Central memory CD8-positive, alpha-beta T cell (primary cell): ENCODE results near the gene OR4X2.
"Not testable (repeated sequence)": the region's sequence is repeated elsewhere in the genome, so short reads cannot be mapped to it uniquely, and the experiment has no call there.

Experiments
- ATAC-seq: fragments of 150-1000 bp; cut with Tn5 transposase; replicated peaks from 2 replicates; pipeline ENCODE4 v1.10.0; 2022; ENCODE audit warnings: mild to moderate bottlenecking, moderate FRiP score, moderate number of reproducible peaks; ENCODE audit not compliant: poor library complexity, severe bottlenecking; ENCODE audit errors: extremely low read depth
- DNase-seq, 2 donors: peaks; one replicate each; pipeline ENCODE4 v3.0.0; 2021; ENCODE audit warnings: low spot score in 2 of 2
- H3K27ac Mint-ChIP-seq: one replicate; pipeline ENCODE4 v1.8.0; 2022; ENCODE audit warnings: low read depth, mild to moderate bottlenecking, moderate library complexity, mixed read lengths
- H3K27me3 Mint-ChIP-seq: one replicate; pipeline ENCODE4 v1.8.0; 2022; ENCODE audit warnings: mixed read lengths
- H3K36me3 Mint-ChIP-seq: one replicate; pipeline ENCODE4 v1.8.0; 2022; ENCODE audit warnings: mild to moderate bottlenecking, moderate library complexity, mixed read lengths; ENCODE audit not compliant: insufficient read depth
- H3K4me1 Mint-ChIP-seq: one replicate; pipeline ENCODE4 v1.8.0; 2022; ENCODE audit warnings: mixed read lengths
- H3K4me3 Mint-ChIP-seq: one replicate; pipeline ENCODE4 v1.8.0; 2022; ENCODE audit warnings: mild to moderate bottlenecking, moderate library complexity, mixed read lengths
- H3K9me3 Mint-ChIP-seq: one replicate; pipeline ENCODE4 v1.8.0; 2022; ENCODE audit warnings: mixed read lengths

The OR4X2 gene, protein sequence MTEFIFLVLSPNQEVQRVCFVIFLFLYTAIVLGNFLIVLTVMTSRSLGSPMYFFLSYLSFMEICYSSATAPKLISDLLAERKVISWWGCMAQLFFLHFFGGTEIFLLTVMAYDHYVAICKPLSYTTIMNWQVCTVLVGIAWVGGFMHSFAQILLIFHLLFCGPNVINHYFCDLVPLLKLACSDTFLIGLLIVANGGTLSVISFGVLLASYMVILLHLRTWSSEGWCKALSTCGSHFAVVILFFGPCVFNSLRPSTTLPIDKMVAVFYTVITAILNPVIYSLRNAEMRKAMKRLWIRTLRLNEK

DNA sequence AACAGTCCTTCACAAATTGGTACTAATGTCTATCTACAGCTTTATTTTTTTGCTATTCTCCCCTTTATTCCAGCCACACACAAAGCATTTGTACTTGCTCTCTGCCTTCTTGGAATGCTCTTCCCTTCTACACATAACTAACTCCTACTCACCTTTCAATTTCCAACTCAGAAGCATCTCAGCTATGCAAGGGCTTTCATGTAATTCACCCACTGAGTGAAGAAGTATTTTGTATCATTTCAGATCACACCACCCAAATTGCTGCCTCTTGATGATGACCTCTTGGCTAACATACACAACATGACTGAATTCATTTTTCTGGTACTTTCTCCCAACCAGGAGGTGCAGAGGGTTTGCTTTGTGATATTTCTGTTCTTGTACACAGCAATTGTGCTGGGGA lies at the start of gene OR4X2:
Gene OR4X2 (plus strand): TSS at position 301 of the 400 bp plus-strand sequence. CDS start 0 bp downstream, at position 301.
- Mint-ChIP-seq H3K36me3 (peaks cover 2% of the 10 kb centered on the region), H3K9me3 (no peaks in the 10 kb centered on the region), H3K4me3 (no peak within 1 kb of the TSS), H3K27ac (no peak within 1 kb of the TSS), H3K4me1 (no peaks in the 10 kb centered on the region), H3K27me3 (peaks cover 28% of the 10 kb centered on the region)
- DNase-seq (no peak), ATAC-seq (no peak)

DNA sequence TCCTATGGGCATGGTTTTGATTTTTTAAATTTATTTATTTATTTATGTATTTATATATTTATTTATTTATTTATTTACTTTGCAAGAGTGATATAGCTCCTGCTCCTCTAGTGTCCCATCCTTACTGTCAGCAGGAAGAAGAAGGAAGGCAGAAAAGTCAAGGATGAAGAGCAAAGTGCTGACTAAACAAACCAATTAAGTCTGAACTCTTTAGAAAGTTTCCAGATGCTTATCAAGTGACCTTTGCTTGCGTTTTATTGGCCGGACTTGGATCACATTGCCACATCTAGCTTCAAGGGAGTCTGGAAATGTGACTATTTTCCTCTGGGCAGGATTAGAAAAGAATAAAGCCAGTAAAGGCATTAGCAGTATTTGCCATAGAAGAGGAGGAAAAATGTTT lies 37.0 kb upstream of the OR4X2 start:
- Mint-ChIP-seq H3K9me3 (no peaks in the 10 kb centered on the region), H3K27ac (no peak overlapping the region), H3K36me3 (no peaks in the 10 kb centered on the region), H3K4me3 (no peak overlapping the region), H3K4me1 (no peaks in the 10 kb centered on the region), H3K27me3 (peaks cover 47% of the 10 kb centered on the region)
- DNase-seq (no peak), ATAC-seq (no peak)

GRCh38 chr11:48210052-48210451 lies 34.9 kb upstream of the OR4X2 start:
- no peak overlapping the region for H3K27ac Mint-ChIP-seq

GRCh38 chr11:48216510-48216909 lies 28.4 kb upstream of the OR4X2 start, which contains the start of gene OR4B1:
Gene OR4B1 (plus strand): TSS chr11:48216810. CDS start chr11:48216810, 0 bp downstream.
- peaks cover 10% of the 10 kb centered on the region for H3K27me3 Mint-ChIP-seq
- H3K4me1 Mint-ChIP-seq = no peaks in the 10 kb centered on the region
- DNase-seq (no peak), ATAC-seq (no peak)
- no peaks in the 10 kb centered on the region for H3K36me3 Mint-ChIP-seq
- no peak within 1 kb of the TSS for H3K27ac Mint-ChIP-seq
- H3K9me3 Mint-ChIP-seq = no peaks in the 10 kb centered on the region
- H3K4me3 Mint-ChIP-seq = no peak within 1 kb of the TSS

More at GRCh38 chr11:48210052-48210451, 34.9 kb upstream of the OR4X2 start:
- H3K4me1 Mint-ChIP-seq = no peaks in the 10 kb centered on the region
- H3K36me3 Mint-ChIP-seq = no peaks in the 10 kb centered on the region
- DNase-seq = no peak
- no peaks in the 10 kb centered on the region for H3K9me3 Mint-ChIP-seq
- H3K27me3 Mint-ChIP-seq = peaks cover 47% of the 10 kb centered on the region
- H3K4me3 Mint-ChIP-seq = no peak overlapping the region
- ATAC-seq = no peak

DNA sequence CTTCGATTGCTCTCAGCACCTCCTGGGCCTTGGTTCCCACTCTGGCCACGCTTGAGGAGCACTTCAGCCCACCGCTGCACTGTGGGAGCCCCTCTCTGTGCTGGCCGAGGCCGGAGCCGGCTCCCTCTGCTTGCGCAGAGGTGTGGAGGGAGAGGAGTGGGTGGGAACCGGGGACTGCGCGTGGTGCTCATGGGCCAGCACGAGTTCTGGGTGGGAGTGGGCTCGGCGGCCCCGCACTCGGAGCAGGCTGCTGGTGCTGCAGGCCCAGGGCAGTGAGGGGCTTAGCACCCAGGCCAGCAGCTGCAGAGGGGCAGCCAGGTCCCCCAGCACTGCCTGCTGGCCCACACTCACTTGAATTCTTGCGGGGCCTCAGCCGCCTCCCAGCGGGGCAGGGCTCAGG lies 16.1 kb upstream of the OR4X2 start:
- DNase-seq (no peak), ATAC-seq (no peak)
- no peaks in the 10 kb centered on the region for H3K9me3 Mint-ChIP-seq
- no peak overlapping the region for H3K4me3 Mint-ChIP-seq
- no peaks in the 10 kb centered on the region for H3K4me1 Mint-ChIP-seq
- no peaks in the 10 kb centered on the region for H3K36me3 Mint-ChIP-seq
- no peak overlapping the region for H3K27ac Mint-ChIP-seq
- H3K27me3 Mint-ChIP-seq = peaks cover 29% of the 10 kb centered on the region

DNA sequence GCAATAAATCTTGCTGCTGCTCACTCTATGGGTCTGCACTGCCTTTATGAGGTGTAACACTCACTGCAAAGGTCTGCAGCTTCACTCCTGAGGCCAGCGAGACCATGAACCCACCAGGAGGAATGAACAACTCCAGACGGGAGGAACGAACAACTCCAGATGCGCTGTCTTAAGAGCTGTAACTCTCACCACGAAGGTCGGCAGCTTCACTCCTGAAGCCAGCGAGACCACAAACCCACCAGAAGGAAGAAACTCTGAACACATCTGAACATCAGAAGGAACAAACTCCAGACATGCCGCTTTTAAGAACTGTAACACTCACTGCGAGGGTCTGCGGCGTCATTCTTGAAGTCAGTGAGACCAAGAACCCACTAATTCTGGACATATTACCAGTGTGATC lies 14.8 kb upstream of the OR4X2 start:
- not testable (repeated sequence) for H3K4me3 Mint-ChIP-seq, H3K9me3 Mint-ChIP-seq

DNA sequence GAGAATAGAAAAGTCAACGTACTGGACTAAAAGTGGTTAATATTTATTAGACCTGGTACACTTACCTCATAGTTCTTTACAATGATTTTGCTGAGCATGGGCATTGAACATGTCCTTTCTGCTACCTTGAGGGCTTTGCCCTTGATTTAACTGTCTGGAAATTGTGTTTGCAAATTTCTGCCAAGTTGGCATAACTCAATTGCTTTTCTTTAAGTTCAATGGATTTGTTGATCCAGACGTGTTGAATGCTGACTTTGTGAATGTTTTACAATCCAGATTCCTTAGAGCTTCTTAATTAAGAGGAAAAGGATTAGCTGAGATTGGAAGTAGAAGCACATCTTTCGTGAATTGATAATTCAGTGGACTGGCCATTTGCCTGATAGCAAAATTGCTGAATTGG lies 7.2 kb upstream of the OR4X2 start:
- Mint-ChIP-seq H3K4me1 (no peaks in the 10 kb centered on the region), H3K9me3 (no peaks in the 10 kb centered on the region), H3K36me3 (peaks cover 2% of the 10 kb centered on the region), H3K27me3 (peaks cover 62% of the 10 kb centered on the region), H3K4me3 (no peak overlapping the region), H3K27ac (no peak overlapping the region)
- DNase-seq = no peak
- ATAC-seq = no peak

More for the DNA sequence above, 14.8 kb upstream of the OR4X2 start:
- DNase-seq, H3K36me3 Mint-ChIP-seq, H3K4me1 Mint-ChIP-seq, H3K27ac Mint-ChIP-seq, ATAC-seq: not testable (repeated sequence)
- peaks cover 42% of the 10 kb centered on the region for H3K27me3 Mint-ChIP-seq

- ATAC-seq (no peak), DNase-seq (no peak)
- peaks cover 35% of the 10 kb centered on the region for H3K27me3 Mint-ChIP-seq
- H3K4me1 Mint-ChIP-seq = no peaks in the 10 kb centered on the region
- no peak overlapping the region for H3K27ac Mint-ChIP-seq
- H3K9me3 Mint-ChIP-seq = no peaks in the 10 kb centered on the region
- H3K4me3 Mint-ChIP-seq = no peak overlapping the region
- peaks cover 2% of the 10 kb centered on the region for H3K36me3 Mint-ChIP-seq
These were observed 2.4 kb upstream of the OR4X2 start for GRCh38 chr11:48242501-48242900.

- ATAC-seq (no peak), DNase-seq (no peak)
- no peak overlapping the region for H3K27ac Mint-ChIP-seq
- no peaks in the 10 kb centered on the region for H3K36me3 Mint-ChIP-seq
- H3K9me3 Mint-ChIP-seq = no peaks in the 10 kb centered on the region
- H3K27me3 Mint-ChIP-seq = peaks cover 30% of the 10 kb centered on the region
- no peaks in the 10 kb centered on the region for H3K4me1 Mint-ChIP-seq
- no peak overlapping the region for H3K4me3 Mint-ChIP-seq
These were observed 4.0 kb downstream of the OR4X2 start for GRCh38 chr11:48248902-48249301.

- peaks cover 29% of the 10 kb centered on the region for H3K27me3 Mint-ChIP-seq
- no peak overlapping the region for H3K27ac Mint-ChIP-seq
- no peaks in the 10 kb centered on the region for H3K36me3 Mint-ChIP-seq
- H3K4me3 Mint-ChIP-seq = no peak overlapping the region
- H3K4me1 Mint-ChIP-seq = no peaks in the 10 kb centered on the region
- no peak for ATAC-seq
- H3K9me3 Mint-ChIP-seq = no peaks in the 10 kb centered on the region
- no peak for DNase-seq
These were observed 16.7 kb downstream of the OR4X2 start for GRCh38 chr11:48261600-48261999.

GRCh38 chr11:48263423-48263911 lies 18.6 kb downstream of the OR4X2 start, which contains the start of gene OR4X1:
Gene OR4X1 (plus strand): TSS chr11:48263861. CDS start chr11:48263861, 0 bp downstream.
- no peaks in the 10 kb centered on the region for H3K9me3 Mint-ChIP-seq
- no peak within 1 kb of the TSS for H3K27ac Mint-ChIP-seq
- peaks cover 12% of the 10 kb centered on the region for H3K27me3 Mint-ChIP-seq
- no peak for ATAC-seq
- no peak within 1 kb of the TSS for H3K4me3 Mint-ChIP-seq
- no peaks in the 10 kb centered on the region for H3K4me1 Mint-ChIP-seq
- no peaks in the 10 kb centered on the region for H3K36me3 Mint-ChIP-seq
- DNase-seq = no peak

GRCh38 chr11:48270621-48271020 lies 25.7 kb downstream of the OR4X2 start:
- Mint-ChIP-seq H3K4me3 (no peak overlapping the region), H3K9me3 (no peaks in the 10 kb centered on the region), H3K27me3 (peaks cover 12% of the 10 kb centered on the region), H3K4me1 (no peaks in the 10 kb centered on the region), H3K27ac (no peak overlapping the region), H3K36me3 (peaks cover 2% of the 10 kb centered on the region)
- ATAC-seq (no peak), DNase-seq (no peak)

GRCh38 chr11:48272606-48273005 lies 27.7 kb downstream of the OR4X2 start:
- no peak for DNase-seq
- no peak for ATAC-seq
- Mint-ChIP-seq H3K4me3 (no peak overlapping the region), H3K9me3 (no peaks in the 10 kb centered on the region), H3K36me3 (peaks cover 2% of the 10 kb centered on the region), H3K27me3 (peaks cover 12% of the 10 kb centered on the region), H3K4me1 (no peaks in the 10 kb centered on the region), H3K27ac (no peak overlapping the region)
